ENCODE results near the gene VSIG10.

GRCh38 chr12:118109088-118109487 is 5.3 kb upstream of the VSIG10 start:
- TF ChIP-seq CTCF (IDR thresholded peaks at IDR 0.05), result no peak
- no peak for TF ChIP-seq EP300 (IDR thresholded peaks at IDR 0.05)
- TF ChIP-seq POLR2AphosphoS5 (IDR thresholded peaks at IDR 0.05), result no peak
